ENCODE data around the gene APBB2. TPM values are rescaled to one million over a fixed set of nuclear protein-coding genes. Genes with fewer than 3 reads are reported as not detected.

Gene APBB2
- total RNA-seq, 4 donors from 2014 or later, result 32.4 to 133 (median 92.1) TPM

GRCh38 chr4:41110050-41110449, 104.3 kb downstream of the APBB2 start:
- H3K27me3 ChIP-seq, result no peaks in the 10 kb centered on the region
- TF ChIP-seq POLR2A (IDR thresholded peaks at IDR 0.05) (no peak), CTCF (IDR thresholded peaks at IDR 0.05) (no peak)
- no peaks in the 10 kb centered on the region for H3K9me3 ChIP-seq
- no peak for DNase-seq
- no peak overlapping the region for H3K27ac ChIP-seq
- intact Hi-C loops (cut with DNase I; ENCODE audit: low total_unique reads), result no loop called here
- H3K4me3 ChIP-seq, result no peak overlapping the region
- H3K4me1 ChIP-seq, result no peaks in the 10 kb centered on the region
- no peaks in the 10 kb centered on the region for H3K36me3 ChIP-seq

- TF ChIP-seq POLR2A (IDR thresholded peaks at IDR 0.05) (no peak), CTCF (IDR thresholded peaks at IDR 0.05) (no peak)
- DNase-seq, result no peak
- H3K36me3 ChIP-seq, result no peaks in the 10 kb centered on the region
- H3K27ac ChIP-seq, result no peak overlapping the region
- no peaks in the 10 kb centered on the region for H3K9me3 ChIP-seq
- H3K27me3 ChIP-seq, result no peaks in the 10 kb centered on the region
- H3K4me3 ChIP-seq, result no peak overlapping the region
- intact Hi-C loops (cut with DNase I; ENCODE audit: low total_unique reads), result no loop called here
- no peaks in the 10 kb centered on the region for H3K4me1 ChIP-seq
Measured at GRCh38 chr4:41108481-41108880, 105.9 kb downstream of the APBB2 start.

- TF ChIP-seq POLR2A (IDR thresholded peaks at IDR 0.05) (no peak), CTCF (IDR thresholded peaks at IDR 0.05) (no peak)
- no peaks in the 10 kb centered on the region for H3K36me3 ChIP-seq
- intact Hi-C loops (cut with DNase I; ENCODE audit: low total_unique reads), result no loop called here
- H3K4me1 ChIP-seq, result no peaks in the 10 kb centered on the region
- DNase-seq, result no peak
- no peak overlapping the region for H3K27ac ChIP-seq
- H3K27me3 ChIP-seq, result no peaks in the 10 kb centered on the region
- H3K4me3 ChIP-seq, result no peak overlapping the region
- no peaks in the 10 kb centered on the region for H3K9me3 ChIP-seq
Measured at GRCh38 chr4:41106694-41107419, 107.5 kb downstream of the APBB2 start.

- no peaks in the 10 kb centered on the region for H3K4me1 ChIP-seq
- no peak overlapping the region for H3K4me3 ChIP-seq
- no peaks in the 10 kb centered on the region for H3K9me3 ChIP-seq
- intact Hi-C loops (cut with DNase I; ENCODE audit: low total_unique reads), result no loop called here
- no peak overlapping the region for H3K27ac ChIP-seq
- no peaks in the 10 kb centered on the region for H3K36me3 ChIP-seq
- DNase-seq, result no peak
- TF ChIP-seq POLR2A (IDR thresholded peaks at IDR 0.05), result no peak
- no peak for TF ChIP-seq CTCF (IDR thresholded peaks at IDR 0.05)
- H3K27me3 ChIP-seq, result no peaks in the 10 kb centered on the region
Measured at GRCh38 chr4:41106081-41106480, 108.3 kb downstream of the APBB2 start.

GRCh38 chr4:41104155-41104554, 110.2 kb downstream of the APBB2 start:
- no peak overlapping the region for H3K4me3 ChIP-seq
- no peaks in the 10 kb centered on the region for H3K4me1 ChIP-seq
- no peaks in the 10 kb centered on the region for H3K36me3 ChIP-seq
- no peak for TF ChIP-seq CTCF (IDR thresholded peaks at IDR 0.05)
- no peak for TF ChIP-seq POLR2A (IDR thresholded peaks at IDR 0.05)
- no peak for DNase-seq
- no peaks in the 10 kb centered on the region for H3K9me3 ChIP-seq
- no peaks in the 10 kb centered on the region for H3K27me3 ChIP-seq
- H3K27ac ChIP-seq, result no peak overlapping the region
- intact Hi-C loops (cut with DNase I; ENCODE audit: low total_unique reads), result no loop called here
